A172 (cell line): ENCODE data around the gene BICD2. TPM values are rescaled to one million over a fixed set of nuclear protein-coding genes. Genes with fewer than 3 reads are reported as not detected.

Experiments
- DNase-seq: peaks from one replicate; pipeline ENCODE4 v3.0.0-alpha.2; 2015; ENCODE audit warnings: low spot score
- total RNA-seq: library from RNA; depleted of rRNA; stranded (reverse); fragments of >200 nt; shearing (Covaris generic); gene quantifications from 2 replicates; pipeline ENCODE4 v1.2.3, GENCODE V29; 2014

BICD2 gene
- total RNA-seq, 1 experiment from 2014 or later, result 31.7 TPM

DNA sequence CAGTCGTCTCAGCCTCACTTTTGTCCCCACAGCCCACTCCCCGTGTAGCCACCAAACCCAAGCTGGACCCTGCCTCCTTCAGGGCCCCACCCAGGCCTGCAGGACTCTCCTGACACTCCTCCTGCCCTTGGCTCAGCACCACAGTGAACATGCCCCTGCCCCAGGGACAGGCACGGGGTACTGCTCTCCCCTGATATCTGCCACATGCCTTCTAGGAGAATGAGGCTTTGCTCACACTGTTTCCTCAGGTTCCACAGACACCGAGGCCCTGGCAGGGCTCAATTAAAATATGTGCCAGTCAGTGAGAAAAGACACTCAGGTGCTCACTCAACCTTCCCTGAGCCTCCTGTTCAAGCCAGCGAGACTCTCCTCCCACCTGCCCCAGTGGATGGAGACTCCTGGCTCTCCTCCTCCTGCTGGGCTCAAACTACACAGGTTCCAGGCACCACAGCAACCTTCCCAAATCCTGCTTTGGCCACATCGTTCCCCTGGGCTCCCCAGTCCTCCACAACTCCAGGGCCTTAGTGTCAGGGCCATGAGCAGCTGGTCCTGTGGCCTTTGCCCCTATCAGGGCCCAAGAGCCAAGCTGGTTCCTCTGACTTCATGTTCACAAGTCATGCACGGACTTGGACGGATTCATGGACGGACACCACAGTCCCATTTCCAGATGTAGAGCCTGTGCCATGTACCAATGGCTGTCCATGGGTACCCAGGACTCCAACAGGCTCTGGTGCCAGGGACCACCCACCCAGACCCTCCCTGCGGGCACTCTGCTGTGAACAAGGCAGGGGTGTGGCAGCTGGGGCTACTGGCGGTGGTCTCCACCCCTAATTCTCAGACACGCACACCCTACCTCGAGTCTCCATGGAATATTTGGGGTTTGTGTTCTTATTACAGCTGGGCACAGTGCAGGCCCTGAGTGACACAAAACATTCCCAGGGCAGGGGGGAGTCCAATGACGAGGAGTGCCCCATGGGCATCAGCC, 36.6 kb downstream of the BICD2 start:
- DNase-seq, result no peak

DNA sequence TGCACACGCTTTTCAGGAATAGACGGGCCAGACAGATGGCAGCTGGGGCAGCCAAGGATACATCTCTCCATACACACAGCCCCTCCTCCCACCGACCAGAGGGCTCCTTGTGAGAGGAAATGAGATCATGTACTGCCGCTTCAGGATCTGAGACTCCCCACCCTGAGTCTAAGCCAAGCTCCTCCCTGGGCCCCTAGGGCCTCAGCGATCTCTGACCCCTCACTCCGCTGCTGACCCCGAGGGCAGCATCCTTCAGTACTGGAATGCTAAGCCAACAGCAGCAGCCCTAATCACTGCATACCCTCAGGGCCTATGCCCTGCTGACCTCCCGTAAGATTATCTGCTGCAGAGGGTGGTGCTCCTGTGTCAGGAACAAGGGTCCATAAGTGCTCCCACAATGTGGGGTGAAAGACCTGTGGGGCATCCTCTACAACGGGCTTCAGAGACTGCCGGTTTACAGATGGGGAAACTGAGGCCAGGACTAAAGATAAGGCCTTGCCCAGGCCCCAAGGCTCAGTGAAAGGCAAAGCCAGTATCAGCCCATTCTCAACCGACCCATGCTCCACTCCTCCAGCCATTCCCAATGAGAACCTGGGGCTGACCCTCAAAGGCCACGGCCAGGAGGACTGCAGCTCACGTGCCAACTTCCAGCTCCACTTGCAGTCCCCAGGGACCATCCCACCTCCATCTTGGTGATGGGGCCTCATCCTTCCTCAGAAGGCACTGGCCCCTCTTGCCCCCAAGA, 37.5 kb downstream of the BICD2 start:
- no peak for DNase-seq

GRCh38 chr9:92726348-92726747, 38.3 kb downstream of the BICD2 start:
- no peak for DNase-seq

DNA sequence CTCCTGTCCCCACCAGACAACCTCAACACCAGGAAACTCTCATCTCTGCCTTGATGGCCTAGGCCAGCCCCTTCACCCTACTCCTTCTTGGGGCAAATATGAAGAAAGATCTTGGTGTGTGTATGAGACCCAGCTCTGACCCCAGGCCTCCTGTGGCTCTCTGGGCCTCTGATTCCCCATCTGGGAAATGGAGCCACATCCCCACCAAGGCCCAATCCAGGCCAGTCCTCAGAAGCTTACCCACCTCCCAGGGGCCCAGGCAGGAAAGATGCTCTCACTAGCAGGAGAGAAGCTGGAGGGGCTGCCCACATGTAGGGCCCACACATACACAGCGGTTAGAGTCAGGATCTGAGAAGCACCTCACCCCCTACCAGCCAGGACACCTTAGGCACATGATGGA, 38.9 kb downstream of the BICD2 start:
- DNase-seq, result no peak

GRCh38 chr9:92725266-92725545, 39.4 kb downstream of the BICD2 start:
- no peak for DNase-seq

DNA sequence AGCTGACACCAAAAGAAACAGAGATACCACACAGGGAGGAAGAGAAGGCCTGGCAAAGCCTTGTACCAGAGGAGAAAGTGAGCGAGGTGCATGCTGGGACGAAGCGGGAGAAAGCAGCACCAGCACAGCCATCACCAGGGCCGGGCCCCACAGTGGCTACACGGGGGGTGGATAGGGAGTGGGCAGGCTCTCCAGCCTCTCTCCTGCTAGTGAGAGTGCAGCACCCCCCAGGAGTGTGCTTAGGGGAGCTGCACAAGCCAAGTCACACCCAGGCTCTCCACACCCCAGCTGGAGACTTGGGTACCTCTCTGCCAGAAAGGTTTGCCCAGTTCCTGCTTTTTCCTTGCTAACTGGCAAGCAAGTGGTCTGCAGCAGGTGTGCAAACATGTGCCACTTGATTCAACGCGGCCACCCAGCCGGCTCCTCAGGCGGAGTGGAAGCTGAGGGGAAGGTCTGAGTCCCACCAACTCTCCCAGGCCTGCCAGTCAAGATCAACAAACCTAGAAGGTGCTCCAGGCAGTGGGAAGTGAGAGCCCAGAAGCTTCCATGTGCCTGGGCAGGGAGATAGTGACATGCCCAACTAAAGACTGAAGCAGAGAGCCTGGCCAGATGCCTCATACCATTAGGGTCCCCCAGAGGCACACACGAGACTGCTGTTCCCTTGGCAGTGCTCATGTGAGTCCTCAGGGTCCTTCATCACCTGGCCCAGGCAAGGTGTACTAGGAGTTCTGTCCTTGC, 39.9 kb downstream of the BICD2 start:
- DNase-seq, result no peak

- no peak for DNase-seq
Observed at GRCh38 chr9:92723801-92724323, 40.8 kb downstream of the BICD2 start.

- no peak for DNase-seq
Observed at GRCh38 chr9:92723299-92723625, 41.4 kb downstream of the BICD2 start.

- no peak for DNase-seq
Observed at GRCh38 chr9:92722386-92723298, 42.0 kb downstream of the BICD2 start.

- DNase-seq, result no peak
Observed at GRCh38 chr9:92721548-92721947, 43.1 kb downstream of the BICD2 start.

GRCh38 chr9:92720807-92721535, 43.7 kb downstream of the BICD2 start:
- DNase-seq, result no peak

GRCh38 chr9:92720209-92720765, 44.3 kb downstream of the BICD2 start:
- no peak for DNase-seq

GRCh38 chr9:92719028-92719647, 45.5 kb downstream of the BICD2 start:
- DNase-seq, result no peak

GRCh38 chr9:92718086-92719001, 46.3 kb downstream of the BICD2 start:
- no peak for DNase-seq

GRCh38 chr9:92717201-92718085, 47.2 kb downstream of the BICD2 start:
- no peak for DNase-seq

GRCh38 chr9:92716557-92716956, 48.1 kb downstream of the BICD2 start:
- no peak for DNase-seq

DNA sequence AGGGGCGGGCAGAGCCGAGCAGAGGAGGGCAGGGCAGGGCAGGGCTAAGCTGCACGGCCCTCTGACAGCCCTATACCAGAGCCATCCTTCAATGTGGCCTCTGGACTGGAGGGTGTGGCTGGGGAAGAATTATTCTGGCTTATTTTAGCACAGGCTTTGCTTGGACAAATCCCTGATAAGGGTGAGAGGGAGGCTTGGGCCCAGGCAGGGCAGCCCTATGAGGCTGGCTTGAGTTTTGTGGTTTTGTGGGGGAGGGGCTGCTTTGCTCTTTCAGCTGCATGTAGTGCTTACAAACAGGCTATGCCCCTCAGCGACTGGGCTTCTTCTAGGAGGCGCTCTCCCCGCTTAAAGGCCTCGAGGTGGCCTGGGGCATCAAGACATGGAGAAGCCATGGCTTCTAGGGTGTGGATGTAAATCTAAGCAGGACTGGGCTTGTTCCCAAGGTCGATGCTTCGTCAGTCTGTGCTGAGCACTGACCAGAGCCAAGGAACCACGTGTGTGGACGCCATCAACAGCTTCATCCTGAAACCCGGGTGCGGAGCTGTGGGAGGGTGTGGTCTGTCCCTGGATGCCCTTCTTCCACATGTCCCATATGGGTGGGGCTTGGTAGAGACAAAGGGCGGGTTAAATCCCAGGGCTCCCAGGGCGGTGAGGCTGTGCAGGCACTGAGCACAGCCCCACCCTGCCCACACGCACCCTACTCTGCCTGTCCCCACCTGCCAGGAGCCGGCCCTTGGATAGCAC, 49.0 kb downstream of the BICD2 start:
- no peak for DNase-seq
